Loucy (cell line): ENCODE measurements around the gene WDCP.

Source experiments
- EZH2phosphoT487 ChIP-seq: fragments of 200-600 bp; IDR thresholded peaks from 2 replicates; pipeline ENCODE4 v1.6.1; 2018; ENCODE audit warnings: antibody characterized with exemption, mild to moderate bottlenecking, moderate library complexity, borderline replicate concordance
- TF ChIP-seq, protein P1 (sequence below): fragments of 200-600 bp; sonication (generic); conservative IDR thresholded peaks from 2 replicates; pipeline ENCODE4 v1.5.1; 2014; ENCODE audit warnings: mild to moderate bottlenecking, antibody characterized with exemption, low read length

DNA sequence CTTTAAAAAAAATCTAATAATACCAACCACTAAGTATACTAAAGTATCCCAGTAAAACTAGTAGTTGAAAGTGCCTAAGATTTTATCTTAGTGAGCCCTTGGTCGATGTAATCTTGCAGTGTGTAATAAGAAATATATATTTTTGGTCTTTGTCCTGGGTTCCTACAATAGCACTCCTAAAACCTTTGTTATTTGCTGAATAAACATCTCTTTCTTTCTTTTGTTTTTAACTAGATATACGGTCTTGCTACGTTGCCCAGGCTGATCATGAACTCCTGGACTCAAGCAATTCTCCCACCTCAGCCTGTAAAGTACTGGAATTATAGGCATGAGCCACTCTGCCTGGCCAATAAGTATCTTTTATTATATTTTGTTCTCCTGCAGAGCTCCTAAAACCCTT is 39.8 kb upstream of the WDCP start:
- TF ChIP-seq, protein P1, sequence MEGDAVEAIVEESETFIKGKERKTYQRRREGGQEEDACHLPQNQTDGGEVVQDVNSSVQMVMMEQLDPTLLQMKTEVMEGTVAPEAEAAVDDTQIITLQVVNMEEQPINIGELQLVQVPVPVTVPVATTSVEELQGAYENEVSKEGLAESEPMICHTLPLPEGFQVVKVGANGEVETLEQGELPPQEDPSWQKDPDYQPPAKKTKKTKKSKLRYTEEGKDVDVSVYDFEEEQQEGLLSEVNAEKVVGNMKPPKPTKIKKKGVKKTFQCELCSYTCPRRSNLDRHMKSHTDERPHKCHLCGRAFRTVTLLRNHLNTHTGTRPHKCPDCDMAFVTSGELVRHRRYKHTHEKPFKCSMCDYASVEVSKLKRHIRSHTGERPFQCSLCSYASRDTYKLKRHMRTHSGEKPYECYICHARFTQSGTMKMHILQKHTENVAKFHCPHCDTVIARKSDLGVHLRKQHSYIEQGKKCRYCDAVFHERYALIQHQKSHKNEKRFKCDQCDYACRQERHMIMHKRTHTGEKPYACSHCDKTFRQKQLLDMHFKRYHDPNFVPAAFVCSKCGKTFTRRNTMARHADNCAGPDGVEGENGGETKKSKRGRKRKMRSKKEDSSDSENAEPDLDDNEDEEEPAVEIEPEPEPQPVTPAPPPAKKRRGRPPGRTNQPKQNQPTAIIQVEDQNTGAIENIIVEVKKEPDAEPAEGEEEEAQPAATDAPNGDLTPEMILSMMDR = no peak
- TF ChIP-seq EZH2phosphoT487 = no peak
